GM18858 (cell line): ENCODE data around the gene WDR70.
A peak's percentile ranks its signal among the peaks of the same experiment; 100 is the strongest.

ENCODE experiments used
- ATAC-seq: cut with Tn5 transposase; IDR thresholded peaks from one replicate; pipeline ENCODE4 v1.9.1; 2021; ENCODE audit not compliant: unreplicated experiment

WDR70 gene

GRCh38 chr5:37717613-37718431, 338.7 kb downstream of the WDR70 start:
- ATAC-seq: no peak

- no peak for ATAC-seq
These were observed 341.4 kb downstream of the WDR70 start for GRCh38 chr5:37720550-37720952.

- ATAC-seq: peak; percentile 62
These were observed 342.3 kb downstream of the WDR70 start for GRCh38 chr5:37721447-37721871.

GRCh38 chr5:37722236-37723161, 343.4 kb downstream of the WDR70 start:
- ATAC-seq: peak; percentile 71

GRCh38 chr5:37723162-37723961, 344.2 kb downstream of the WDR70 start:
- no peak for ATAC-seq

GRCh38 chr5:37724395-37725125, 345.4 kb downstream of the WDR70 start:
- no peak for ATAC-seq

GRCh38 chr5:37725185-37725584, 346.1 kb downstream of the WDR70 start:
- no peak for ATAC-seq

GRCh38 chr5:37727238-37727637, 348.1 kb downstream of the WDR70 start:
- ATAC-seq: no peak

GRCh38 chr5:37730896-37731455, 351.9 kb downstream of the WDR70 start:
- ATAC-seq: no peak

- ATAC-seq: no peak
These were observed 355.0 kb downstream of the WDR70 start for GRCh38 chr5:37734114-37734513.

- ATAC-seq: no peak
These were observed 356.7 kb downstream of the WDR70 start for GRCh38 chr5:37735649-37736347.

- ATAC-seq: no peak
These were observed 357.3 kb downstream of the WDR70 start for GRCh38 chr5:37736397-37736796.

- ATAC-seq: no peak
These were observed 358.4 kb downstream of the WDR70 start for GRCh38 chr5:37737326-37738056.

GRCh38 chr5:37738057-37738691, 359.1 kb downstream of the WDR70 start:
- peak; percentile 93 for ATAC-seq

GRCh38 chr5:37738865-37739488, 359.9 kb downstream of the WDR70 start:
- no peak for ATAC-seq

GRCh38 chr5:37739817-37740261, 360.7 kb downstream of the WDR70 start:
- no peak for ATAC-seq

- ATAC-seq: no peak
These were observed 361.4 kb downstream of the WDR70 start for GRCh38 chr5:37740331-37741066.
